A673 (cell line): Measurements from ENCODE around the gene RYR1. TPM values are rescaled to one million over a fixed set of nuclear protein-coding genes. Genes with fewer than 3 reads are reported as not detected.

Source experiments
- BruUV-seq: library from RNA; stranded (reverse); fragments of 400-500 nt; replicated peaks from 2 replicates; lab custom pipeline; 2021; lab: Mats Ljungman, UMichigan
- CTCF ChIA-PET: fragments of 300-600 bp; sonication (Branson Sonifier 250); formaldehyde crosslinking; loops from one replicate; lab custom pipeline; 2022; ENCODE audit warnings: antibody characterized with exemption; lab: Charles Lee
- POLR2A ChIA-PET: fragments of 300-600 bp; sonication (Branson Sonifier 250); formaldehyde crosslinking; loops from one replicate; lab custom pipeline; 2022; ENCODE audit warnings: antibody characterized with exemption; ENCODE audit not compliant: low non-redundant PET; lab: Charles Lee
- DNase-seq: peaks from one replicate; pipeline ENCODE4 v3.0.0-alpha.2; 2015; ENCODE audit warnings: low spot score
- H3K27ac ChIP-seq: fragments of 200-600 bp; sonication (generic); 2 replicates; pipeline ENCODE4 v1.5.1; 2016; ENCODE audit warnings: mixed run types, low read depth, mild to moderate bottlenecking, mixed read lengths, antibody characterized with exemption, low read length; ENCODE audit not compliant: poor library complexity, severe bottlenecking
- H3K27me3 ChIP-seq: fragments of 200-600 bp; sonication (generic); replicated peaks from 2 replicates; pipeline ENCODE4 v1.6.1; 2017; ENCODE audit warnings: mixed run types, low read depth, mild to moderate bottlenecking, mixed read lengths, antibody characterized with exemption, low read length; ENCODE audit not compliant: insufficient read depth, poor library complexity
- H3K36me3 ChIP-seq: fragments of 200-600 bp; sonication (generic); 2 replicates; pipeline ENCODE4 v1.6.1; 2016; ENCODE audit warnings: mixed run types, mild to moderate bottlenecking, mixed read lengths, antibody characterized with exemption, low read length; ENCODE audit not compliant: insufficient read depth, poor library complexity, severe bottlenecking
- H3K4me1 ChIP-seq: fragments of 200-600 bp; sonication (generic); 2 replicates; pipeline ENCODE4 v1.6.1; 2017; ENCODE audit warnings: mixed run types, mild to moderate bottlenecking, mixed read lengths, antibody characterized with exemption, low read length; ENCODE audit not compliant: insufficient read depth, poor library complexity, severe bottlenecking
- H3K4me3 ChIP-seq: fragments of 200-600 bp; sonication (generic); 2 replicates; pipeline ENCODE4 v1.5.1; 2016; ENCODE audit warnings: low read depth, mixed run types, mild to moderate bottlenecking, mixed read lengths, low read length; ENCODE audit not compliant: poor library complexity, severe bottlenecking
- H3K9me3 ChIP-seq: fragments of 200-600 bp; sonication (generic); 2 replicates; pipeline ENCODE4 v1.6.1; 2016; ENCODE audit warnings: mixed run types, low read depth, mild to moderate bottlenecking, mixed read lengths, antibody characterized with exemption, low read length; ENCODE audit not compliant: poor library complexity, severe bottlenecking
- CTCF ChIP-seq: fragments of 300-800, 200-600 bp; sonication (generic); conservative IDR thresholded peaks from 2 replicates; pipeline ENCODE4 v1.5.1; 2017; ENCODE audit warnings: low read depth, mild to moderate bottlenecking, antibody characterized with exemption, low read length, moderate library complexity, mixed read lengths
- EZH2 ChIP-seq: fragments of 200-600 bp; sonication (generic); IDR thresholded peaks from 2 replicates; pipeline ENCODE4 v1.6.1; 2017; ENCODE audit warnings: borderline replicate concordance, low read depth, mild to moderate bottlenecking, mixed read lengths, antibody characterized with exemption, low read length; ENCODE audit not compliant: poor library complexity, severe bottlenecking
- intact Hi-C: fragments of 100-400 bp; cut with micrococcal nuclease; formaldehyde crosslinking; loops from one replicate; pipeline ENCODE4 v1.10.0; 2022; ENCODE audit not compliant: unreplicated experiment
- total RNA-seq: library from RNA; stranded (reverse); gene quantifications from 2 replicates; pipeline ENCODE4 v1.2.3, GENCODE V29; 2021

The RYR1 gene
- total RNA-seq, 1 experiment from 2014 or later = 0.28 TPM

DNA sequence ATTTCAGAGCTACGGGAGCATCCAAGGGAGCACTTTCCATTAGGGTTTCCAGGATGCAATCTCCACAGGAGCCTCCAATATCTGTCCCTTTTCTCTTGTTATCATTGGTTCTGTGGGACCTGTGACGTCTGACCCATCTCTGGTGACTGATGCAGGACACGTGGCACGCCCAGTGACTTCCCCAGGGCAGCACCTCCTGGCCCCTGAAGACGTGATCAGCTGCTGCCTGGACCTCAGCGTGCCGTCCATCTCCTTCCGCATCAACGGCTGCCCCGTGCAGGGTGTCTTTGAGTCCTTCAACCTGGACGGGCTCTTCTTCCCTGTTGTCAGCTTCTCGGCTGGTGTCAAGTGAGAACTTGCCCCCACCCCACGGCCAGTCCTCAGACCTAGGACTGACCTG is 25.5 kb downstream of the RYR1 start:
- Histone ChIP-seq H3K4me1 (no peaks in the 10 kb centered on the region), H3K4me3 (no peak overlapping the region), H3K9me3 (no peaks in the 10 kb centered on the region), H3K27ac (no peak overlapping the region), H3K36me3 (no peaks in the 10 kb centered on the region), H3K27me3 (no peaks in the 10 kb centered on the region)
- TF ChIP-seq CTCF = no peak
- TF ChIP-seq EZH2 = no peak
- intact Hi-C loops = no loop called here
- no TSS peak for BruUV-seq
- ChIA-PET CTCF (no interaction called here), POLR2A (no interaction called here)
- DNase-seq = no peak

DNA sequence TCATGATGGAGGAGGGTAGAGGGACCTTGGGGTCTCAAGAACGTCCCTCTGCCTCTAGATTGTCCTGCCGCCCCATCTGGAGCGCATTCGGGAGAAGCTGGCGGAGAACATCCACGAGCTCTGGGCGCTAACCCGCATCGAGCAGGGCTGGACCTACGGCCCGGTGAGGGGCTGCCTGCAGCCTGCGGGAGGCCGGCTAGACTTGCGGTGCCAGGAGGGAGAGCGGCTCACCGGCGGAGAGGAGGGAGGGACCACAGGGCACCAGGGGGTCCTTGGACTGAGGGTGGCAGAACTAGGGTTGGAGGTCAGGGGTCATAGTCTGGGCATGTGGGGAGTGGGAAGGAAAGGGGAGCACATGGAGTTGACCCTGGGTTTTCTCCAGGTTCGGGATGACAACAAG is 29.9 kb downstream of the RYR1 start:
- intact Hi-C loops = no loop called here
- Histone ChIP-seq H3K36me3 (no peaks in the 10 kb centered on the region), H3K9me3 (no peaks in the 10 kb centered on the region), H3K4me1 (no peaks in the 10 kb centered on the region), H3K27me3 (no peaks in the 10 kb centered on the region), H3K4me3 (no peak overlapping the region), H3K27ac (no peak overlapping the region)
- POLR2A ChIA-PET = no interaction called here
- no TSS peak for BruUV-seq
- no peak for TF ChIP-seq EZH2
- no peak for TF ChIP-seq CTCF
- DNase-seq = no peak
- CTCF ChIA-PET = no interaction called here

DNA sequence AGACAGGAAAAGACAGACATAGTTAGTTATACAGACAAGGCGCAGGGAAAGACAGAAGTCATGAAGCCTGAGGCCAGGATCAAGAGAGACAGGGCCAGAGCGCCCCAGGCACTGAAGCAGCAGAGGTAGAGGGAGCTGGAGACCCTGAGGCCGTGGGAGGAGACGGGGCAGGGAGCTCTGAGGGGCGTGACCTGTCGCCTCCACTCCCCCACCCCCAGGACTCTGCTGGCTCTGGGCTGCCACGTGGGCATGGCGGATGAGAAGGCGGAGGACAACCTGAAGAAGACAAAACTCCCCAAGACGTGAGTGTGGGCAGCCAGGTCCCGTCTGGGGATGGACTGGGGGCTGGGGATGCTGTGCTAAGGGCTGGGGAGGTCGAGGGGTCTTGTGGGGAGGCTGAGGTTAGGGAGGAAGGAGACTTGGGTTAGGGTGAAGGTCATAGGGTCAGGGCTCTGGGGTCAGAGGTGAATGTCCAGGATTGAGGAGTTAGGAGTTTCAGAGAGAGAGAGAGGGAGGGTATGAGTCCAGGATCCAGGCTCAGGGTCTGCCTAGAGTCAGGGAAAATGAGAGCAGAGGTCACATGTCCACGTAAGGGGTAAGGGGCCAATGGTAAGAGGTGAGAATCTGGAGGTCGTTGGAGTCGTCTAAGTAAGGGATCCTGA is 31.1 kb downstream of the RYR1 start:
- no peaks in the 10 kb centered on the region for H3K4me1 ChIP-seq
- H3K27me3 ChIP-seq = no peaks in the 10 kb centered on the region
- no peaks in the 10 kb centered on the region for H3K36me3 ChIP-seq
- TF ChIP-seq CTCF = no peak
- TF ChIP-seq EZH2 = no peak
- POLR2A ChIA-PET = no interaction called here
- H3K4me3 ChIP-seq = no peak overlapping the region
- no peak overlapping the region for H3K27ac ChIP-seq
- DNase-seq = no peak
- intact Hi-C loops = no loop called here
- CTCF ChIA-PET = no interaction called here
- BruUV-seq = no TSS peak
- H3K9me3 ChIP-seq = no peaks in the 10 kb centered on the region
